Stimulated activated CD4-positive, alpha-beta T cell treated with anti-CD3 and anti-CD28 coated beads, Interleukin-4, amount 100 ng/mL, for 24 hours (primary cell): ENCODE measurements around the gene LRRC7.
"Not testable (repeated sequence)": the region's sequence is repeated elsewhere in the genome, so short reads cannot be mapped to it uniquely, and the experiment has no call there.

Experiments used
- DNase-seq: peaks from one replicate; pipeline ENCODE4 v3.0.0-alpha.2; 2020

Gene LRRC7

DNA sequence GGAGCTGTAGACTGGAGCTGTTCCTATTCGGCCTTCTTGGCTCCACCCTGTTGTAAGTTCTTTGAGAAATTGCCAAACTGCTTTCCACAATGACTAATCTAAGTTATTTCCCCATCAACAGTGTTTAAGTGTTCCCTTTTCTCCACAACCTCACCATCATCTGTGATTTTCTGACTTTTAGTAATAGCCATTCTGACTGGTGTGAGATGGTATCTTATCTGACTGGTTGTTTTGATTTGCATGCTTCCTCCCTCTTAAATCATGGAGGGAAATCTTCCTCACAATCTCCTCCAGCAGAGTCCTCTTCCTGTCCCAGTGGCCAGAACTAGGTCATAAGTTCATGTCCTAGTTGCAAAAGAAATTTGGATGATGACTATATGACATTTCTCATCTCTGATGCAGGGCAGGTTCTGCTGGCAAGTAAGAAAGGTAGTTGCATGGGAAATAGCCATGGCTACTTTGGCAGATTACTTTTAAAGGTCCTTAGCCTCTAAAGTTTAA, 343.6 kb downstream of the LRRC7 start:
- DNase-seq = no peak

DNA sequence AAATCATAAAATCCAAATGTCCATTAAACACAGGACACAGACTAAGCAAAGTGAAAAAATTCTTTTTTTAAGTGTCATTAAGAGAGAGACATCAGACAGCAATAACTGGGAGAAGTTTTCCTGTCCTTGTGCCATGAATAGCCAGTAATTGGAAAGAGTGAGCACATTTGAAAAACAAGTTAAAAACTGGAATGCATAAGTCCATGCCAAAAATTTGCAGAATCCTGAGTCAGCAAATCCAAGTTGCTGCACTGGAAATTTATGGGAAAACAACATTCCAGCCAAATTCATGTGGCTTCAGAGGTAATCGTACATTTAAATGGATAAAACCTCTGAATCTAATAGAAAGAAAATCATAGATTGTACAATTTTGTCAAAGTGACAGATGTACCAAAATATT, 346.3 kb downstream of the LRRC7 start:
- DNase-seq = no peak

DNA sequence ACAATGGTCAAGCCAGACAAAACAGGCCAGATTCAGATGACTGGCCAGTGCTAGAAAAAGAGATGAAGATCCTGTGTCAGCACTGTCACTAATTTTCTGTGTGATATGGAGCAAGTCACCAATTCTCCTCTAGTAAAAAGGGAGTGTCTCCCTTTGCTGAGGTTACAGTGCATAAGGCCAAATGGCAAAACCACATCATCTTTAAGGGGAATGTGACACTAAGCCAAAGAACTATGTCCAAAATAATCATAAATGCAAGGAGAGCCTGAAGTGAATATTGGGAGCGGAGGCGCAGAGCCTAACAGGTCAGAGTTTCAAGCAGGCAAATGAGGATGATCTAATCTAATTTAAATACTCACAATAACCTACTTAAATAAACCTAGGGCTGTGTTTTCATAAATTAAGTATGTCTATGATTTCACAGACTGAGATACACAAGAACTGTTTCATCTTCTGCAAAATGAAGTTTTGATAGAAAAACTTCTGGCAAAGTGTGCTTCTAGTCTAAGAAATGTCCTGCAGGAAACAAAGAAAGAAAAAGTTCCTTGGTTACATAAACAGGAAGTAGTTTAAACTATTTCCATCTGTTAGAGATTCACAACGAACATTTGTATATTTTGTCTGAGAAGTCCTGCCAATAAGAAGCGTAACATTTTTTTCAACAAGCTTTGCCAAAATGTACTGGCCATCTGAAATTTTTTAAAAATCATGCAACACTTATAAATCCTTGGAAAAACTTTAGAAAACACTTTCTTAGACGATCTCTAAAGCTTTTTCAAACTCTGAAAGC, 347.4 kb downstream of the LRRC7 start:
- DNase-seq = no peak

DNA sequence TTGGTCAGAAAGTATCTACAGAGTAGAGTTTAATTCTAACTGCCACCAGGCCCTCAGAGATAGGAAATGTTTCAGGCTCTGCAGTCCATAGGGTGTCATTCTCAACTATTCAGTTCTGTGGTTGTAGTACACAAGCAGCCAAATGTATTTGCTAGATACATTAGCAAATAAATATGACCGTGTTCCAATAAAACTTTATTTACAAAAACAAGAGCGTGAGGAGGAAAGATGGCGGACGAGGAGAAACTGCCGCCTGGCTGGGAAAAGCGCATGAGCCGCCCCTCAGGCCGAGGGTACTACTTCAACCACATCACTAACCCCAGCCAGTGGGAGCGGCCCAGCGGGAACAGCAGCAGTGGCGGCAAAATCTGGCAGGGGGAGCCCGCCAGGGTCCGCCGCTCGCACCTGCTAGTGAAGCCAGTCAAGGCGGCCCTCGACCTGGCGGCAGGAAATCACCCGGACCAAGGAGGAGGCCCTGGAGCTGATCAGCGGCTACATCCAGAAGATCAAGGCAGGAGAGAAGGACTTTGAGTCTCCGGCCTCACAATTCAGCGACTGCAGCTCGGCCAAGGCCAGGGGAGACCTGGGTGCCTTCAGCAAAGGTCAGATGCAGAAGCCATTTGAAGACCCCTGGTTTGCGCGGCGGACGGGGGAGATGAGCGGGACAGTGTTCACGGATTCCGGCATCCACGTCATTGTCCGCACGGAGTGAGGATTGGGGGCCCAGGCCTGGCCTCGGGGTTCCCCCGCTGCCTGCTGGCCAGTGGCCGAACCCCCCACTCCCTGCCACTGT, 351.6 kb downstream of the LRRC7 start:
- no peak for DNase-seq

DNA sequence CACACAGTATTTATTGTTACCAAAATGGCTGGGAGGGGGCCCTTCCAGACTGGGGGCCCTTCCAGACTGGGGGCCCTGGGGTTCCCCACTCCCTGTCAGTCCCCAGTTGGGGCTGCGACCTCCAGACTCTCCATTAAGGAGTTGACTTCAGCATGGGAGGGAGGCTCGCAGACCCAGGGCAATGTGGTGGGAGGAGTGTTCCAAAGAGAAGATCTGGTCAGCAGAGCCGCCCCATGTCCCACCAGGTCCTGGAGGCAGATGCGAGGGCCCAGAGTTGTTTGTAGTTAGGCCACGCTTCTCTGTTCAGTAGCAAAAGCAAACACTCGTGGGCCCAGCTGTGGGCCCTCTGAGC, 352.2 kb downstream of the LRRC7 start:
- no peak for DNase-seq

- no peak for DNase-seq
Observed at GRCh38 chr1:69920426-69920825, 352.7 kb downstream of the LRRC7 start.

GRCh38 chr1:69921486-69921885, 353.8 kb downstream of the LRRC7 start:
- DNase-seq = no peak

DNA sequence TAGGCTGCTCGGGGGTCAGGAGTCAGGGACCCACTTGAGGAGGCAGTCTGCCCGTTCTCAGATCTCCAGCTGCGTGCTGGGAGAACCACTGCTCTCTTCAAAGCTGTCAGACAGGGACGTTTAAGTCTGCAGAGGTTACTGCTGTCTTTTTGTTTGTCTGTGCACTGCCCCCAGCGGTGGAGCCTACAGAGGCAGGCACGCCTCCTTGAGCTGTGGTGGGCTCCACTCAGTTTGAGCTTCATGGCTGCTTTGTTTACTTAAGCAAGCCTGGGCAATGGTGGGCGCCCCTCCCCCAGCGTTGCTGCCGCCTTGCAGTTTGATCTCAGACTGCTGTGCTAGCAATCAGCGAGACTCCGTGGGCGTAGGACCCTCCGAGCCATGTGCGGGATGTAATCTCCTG, 360.5 kb downstream of the LRRC7 start:
- not testable (repeated sequence) for DNase-seq

- DNase-seq = no peak
Observed at GRCh38 chr1:69929308-69930057, 361.8 kb downstream of the LRRC7 start.

- no peak for DNase-seq
Observed at GRCh38 chr1:69930396-69930795, 362.7 kb downstream of the LRRC7 start.

- no peak for DNase-seq
Observed at GRCh38 chr1:69932760-69933159, 365.0 kb downstream of the LRRC7 start.

- DNase-seq = no peak
Observed at GRCh38 chr1:69940231-69940630, 372.5 kb downstream of the LRRC7 start.

DNA sequence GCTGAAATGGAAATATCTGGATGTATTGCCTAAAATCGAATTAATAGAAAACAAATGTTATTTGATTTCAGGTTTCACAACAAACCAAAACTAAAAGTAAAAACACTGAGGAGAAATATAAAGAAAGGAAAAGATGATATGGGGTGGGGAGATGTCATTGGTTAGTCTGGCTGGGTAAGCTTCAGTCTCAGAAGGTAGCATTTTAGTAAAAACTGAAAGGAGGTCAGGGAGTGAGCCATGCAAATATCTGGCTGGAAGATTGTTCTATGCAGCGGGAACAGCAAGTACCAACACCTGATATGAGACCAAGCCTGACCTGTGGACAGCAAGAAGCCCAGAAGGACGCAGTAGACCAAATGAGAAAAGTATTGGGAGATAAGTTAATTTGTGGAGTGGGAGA, 373.1 kb downstream of the LRRC7 start:
- DNase-seq = no peak

- no peak for DNase-seq
Observed at GRCh38 chr1:69943030-69943429, 375.3 kb downstream of the LRRC7 start.

GRCh38 chr1:69946935-69947334, 379.2 kb downstream of the LRRC7 start:
- no peak for DNase-seq

GRCh38 chr1:69947837-69948236, 380.1 kb downstream of the LRRC7 start:
- no peak for DNase-seq

DNA sequence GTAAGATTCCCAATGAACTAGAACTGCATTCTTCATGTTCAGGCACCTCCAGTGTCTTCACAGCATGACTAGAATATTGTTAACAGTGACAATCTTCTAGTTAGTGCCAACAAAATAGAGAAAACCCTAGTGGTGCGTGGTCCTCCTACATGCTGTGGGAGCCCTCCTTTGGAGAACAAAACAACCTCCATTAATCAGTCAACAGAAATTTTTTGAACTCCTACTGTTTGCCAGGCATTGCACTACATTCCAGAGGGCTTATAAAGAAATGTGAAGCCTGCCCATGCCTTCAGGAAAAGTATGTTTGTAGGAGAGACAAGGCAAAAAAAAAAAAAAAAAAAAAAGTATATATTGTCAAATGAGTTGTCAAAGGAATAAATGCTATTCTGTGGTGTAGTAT, 385.0 kb downstream of the LRRC7 start:
- DNase-seq = no peak

DNA sequence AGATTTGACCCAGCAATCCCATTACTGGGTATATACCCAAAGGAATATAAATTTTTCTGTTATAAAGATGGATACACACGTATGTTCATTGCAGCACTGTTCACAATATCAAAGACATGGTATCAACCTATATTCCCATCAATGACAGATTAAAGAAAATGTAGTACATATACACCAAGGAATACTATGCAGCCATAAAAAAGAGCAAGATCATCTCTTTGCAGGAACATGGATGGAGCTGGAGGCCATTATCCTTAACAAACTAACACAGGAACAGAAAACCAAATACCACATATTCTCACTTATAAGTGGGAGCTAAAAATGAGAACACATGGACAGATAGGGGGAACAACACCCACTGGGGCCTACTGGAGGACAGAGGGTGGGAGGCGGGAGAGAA, 394.7 kb downstream of the LRRC7 start:
- not testable (repeated sequence) for DNase-seq

- no peak for DNase-seq
Observed at GRCh38 chr1:69967245-69967766, 399.6 kb downstream of the LRRC7 start.

GRCh38 chr1:69976896-69977295, 409.2 kb downstream of the LRRC7 start:
- no peak for DNase-seq

GRCh38 chr1:69982992-69983391, 415.3 kb downstream of the LRRC7 start:
- no peak for DNase-seq

DNA sequence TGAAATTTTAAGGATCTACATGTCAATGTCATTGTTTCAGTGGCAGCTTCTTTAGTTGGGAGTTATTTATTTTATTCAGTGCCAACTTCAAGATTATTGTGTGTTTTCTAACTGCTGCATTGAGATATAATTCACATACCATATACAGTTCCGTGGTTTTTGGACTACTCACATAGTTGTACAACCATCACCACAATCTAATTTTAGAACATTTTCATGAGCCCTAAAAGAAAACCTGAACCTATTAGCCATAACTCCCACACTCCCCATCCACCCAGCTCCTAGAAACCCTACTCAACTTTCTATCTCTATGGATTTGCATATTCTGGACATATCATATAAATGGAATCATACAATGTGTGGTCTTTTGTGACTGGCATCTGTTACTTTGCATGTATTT, 417.7 kb downstream of the LRRC7 start:
- DNase-seq = no peak

DNA sequence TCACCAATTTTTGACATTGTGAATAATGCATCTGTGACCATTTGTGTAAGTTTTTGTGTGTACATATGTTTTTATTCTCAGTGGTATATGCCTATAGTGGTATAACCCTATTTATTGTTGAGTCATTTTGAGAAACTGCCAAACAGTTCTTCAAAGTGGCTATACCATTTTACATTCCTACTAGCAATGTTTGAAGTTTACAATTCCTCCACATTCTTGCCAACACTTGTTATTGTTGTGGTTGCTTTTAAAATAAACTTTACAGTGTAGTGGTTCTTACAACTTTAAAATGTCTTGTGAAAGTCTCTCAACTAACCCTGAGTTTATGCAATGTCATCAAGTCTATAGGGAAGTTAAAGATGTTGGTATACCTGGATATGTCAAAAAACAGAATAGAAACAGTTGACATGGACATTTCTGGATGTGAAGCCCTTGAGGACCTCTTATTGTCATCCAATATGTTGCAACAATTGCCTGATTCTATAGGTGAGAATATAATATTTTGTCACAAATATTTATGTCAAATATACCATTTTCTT, 418.2 kb downstream of the LRRC7 start:
- DNase-seq = no peak
